Astrocyte of the cerebellum (primary cell): Measurements from ENCODE around the gene RBM18.

ENCODE experiments used
- DNase-seq: peaks from one replicate; pipeline ENCODE4 v3.0.0-alpha.2; 2011; ENCODE audit warnings: low read depth
- H3K4me3 ChIP-seq: 2 replicates; pipeline ENCODE4 v1.5.1; 2011; ENCODE audit warnings: mild to moderate bottlenecking, low read depth, low read length, moderate library complexity
- in situ Hi-C: cut with HindIII; loops from 2 replicates; pipeline ENCODE4 v1.10.0; 2017; ENCODE audit warnings: low sequenced_read_pairs
- TF ChIP-seq, protein P1 (sequence below): IDR thresholded peaks from 2 replicates; pipeline ENCODE4 v1.5.1; 2012; ENCODE audit warnings: low read length, low read depth, moderate library complexity, mild to moderate bottlenecking; ENCODE audit errors: missing control alignments

The RBM18 gene

DNA sequence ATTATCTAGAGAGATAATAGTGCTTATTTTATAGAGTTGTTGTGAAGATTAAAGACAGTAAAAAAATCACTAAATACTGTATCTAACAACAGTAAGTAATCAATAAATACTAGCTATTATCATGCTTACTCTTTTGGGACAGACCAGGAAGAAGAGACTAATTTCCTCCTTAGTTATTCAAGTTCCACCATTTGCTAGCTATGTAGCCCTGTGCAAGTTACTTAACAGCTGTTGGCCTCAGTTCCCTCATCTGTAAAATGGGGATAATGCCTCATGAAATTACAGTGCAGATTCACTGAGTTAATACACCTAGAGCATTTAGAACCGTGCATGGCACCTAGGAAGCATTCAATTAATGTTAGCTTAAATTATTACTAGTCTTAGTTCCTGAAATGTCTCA, 2.6 kb downstream of the RBM18 start:
- TF ChIP-seq, protein P1, sequence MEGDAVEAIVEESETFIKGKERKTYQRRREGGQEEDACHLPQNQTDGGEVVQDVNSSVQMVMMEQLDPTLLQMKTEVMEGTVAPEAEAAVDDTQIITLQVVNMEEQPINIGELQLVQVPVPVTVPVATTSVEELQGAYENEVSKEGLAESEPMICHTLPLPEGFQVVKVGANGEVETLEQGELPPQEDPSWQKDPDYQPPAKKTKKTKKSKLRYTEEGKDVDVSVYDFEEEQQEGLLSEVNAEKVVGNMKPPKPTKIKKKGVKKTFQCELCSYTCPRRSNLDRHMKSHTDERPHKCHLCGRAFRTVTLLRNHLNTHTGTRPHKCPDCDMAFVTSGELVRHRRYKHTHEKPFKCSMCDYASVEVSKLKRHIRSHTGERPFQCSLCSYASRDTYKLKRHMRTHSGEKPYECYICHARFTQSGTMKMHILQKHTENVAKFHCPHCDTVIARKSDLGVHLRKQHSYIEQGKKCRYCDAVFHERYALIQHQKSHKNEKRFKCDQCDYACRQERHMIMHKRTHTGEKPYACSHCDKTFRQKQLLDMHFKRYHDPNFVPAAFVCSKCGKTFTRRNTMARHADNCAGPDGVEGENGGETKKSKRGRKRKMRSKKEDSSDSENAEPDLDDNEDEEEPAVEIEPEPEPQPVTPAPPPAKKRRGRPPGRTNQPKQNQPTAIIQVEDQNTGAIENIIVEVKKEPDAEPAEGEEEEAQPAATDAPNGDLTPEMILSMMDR = no peak
- no peak for DNase-seq
- in situ Hi-C loops = no loop called here
- H3K4me3 ChIP-seq = no peak overlapping the region

DNA sequence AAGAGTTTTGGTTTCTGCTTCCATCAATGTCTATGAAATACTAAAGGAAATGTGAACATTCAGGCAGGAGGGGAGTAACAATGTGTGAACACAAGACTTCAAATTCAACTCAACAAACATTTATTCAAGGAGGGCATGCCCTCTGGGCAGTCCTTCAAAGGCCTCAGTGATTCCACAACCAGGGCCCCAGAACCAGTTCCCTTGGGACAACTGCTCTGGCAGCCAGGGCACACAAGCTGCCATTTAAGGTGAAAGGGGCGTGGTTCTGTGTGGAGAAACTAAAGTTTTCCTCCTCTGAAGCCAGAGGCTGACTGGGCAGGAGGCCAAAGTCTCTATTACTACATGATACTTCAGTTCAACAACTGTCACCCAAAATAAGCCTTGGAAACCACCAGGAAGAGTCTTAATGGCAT, 3.2 kb downstream of the RBM18 start:
- H3K4me3 ChIP-seq = no peak overlapping the region
- TF ChIP-seq, protein P1 = no peak
- no peak for DNase-seq
- in situ Hi-C loops = no loop called here

DNA sequence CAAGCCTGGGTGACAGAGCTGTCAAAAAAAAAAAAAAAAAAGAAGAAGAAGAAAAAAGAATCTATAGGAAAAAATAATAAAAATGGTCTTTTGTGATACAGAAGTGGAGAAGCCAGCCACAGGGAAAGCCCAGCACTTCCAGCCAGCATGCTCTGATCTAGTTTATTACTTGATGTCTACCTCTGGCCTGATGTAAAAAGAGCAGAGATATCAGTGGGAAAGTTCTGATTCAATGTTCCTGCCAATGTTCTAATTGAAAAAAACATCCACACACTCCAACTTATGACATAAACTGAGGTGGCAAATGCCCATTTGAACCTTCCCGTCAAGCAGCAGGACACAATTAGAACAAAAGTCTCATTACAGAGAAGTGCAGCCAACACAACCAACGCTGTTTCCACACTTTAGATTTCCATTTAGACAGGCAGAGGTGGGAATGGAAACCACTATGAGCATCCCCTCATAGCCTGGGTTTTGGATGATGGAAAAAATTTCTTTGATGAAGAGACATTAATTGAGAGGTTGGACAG, 5.7 kb downstream of the RBM18 start:
- no peak for DNase-seq
- no peak overlapping the region for H3K4me3 ChIP-seq
- TF ChIP-seq, protein P1 = no peak
- in situ Hi-C loops = no loop called here

DNA sequence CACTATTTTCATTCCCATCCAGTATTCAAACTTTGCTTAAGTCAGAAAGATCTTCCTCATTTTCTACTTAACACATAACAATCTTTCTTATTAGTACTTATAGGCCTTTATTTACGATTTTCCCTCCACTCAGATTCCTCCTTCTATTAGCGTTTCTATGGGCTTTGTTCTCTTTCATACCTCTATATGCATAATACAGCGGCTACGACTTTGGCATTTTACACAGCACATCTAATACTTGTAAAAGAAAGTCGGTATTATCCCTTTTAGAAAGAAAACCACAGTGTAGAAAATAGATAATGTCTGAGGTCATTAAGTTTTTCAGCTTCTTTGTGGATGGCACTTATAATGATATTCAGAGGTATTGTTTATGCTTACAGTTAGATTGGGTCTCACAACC, 8.4 kb downstream of the RBM18 start:
- in situ Hi-C loops = no loop called here
- DNase-seq = no peak
- TF ChIP-seq, protein P1 = no peak
- H3K4me3 ChIP-seq = no peak overlapping the region

DNA sequence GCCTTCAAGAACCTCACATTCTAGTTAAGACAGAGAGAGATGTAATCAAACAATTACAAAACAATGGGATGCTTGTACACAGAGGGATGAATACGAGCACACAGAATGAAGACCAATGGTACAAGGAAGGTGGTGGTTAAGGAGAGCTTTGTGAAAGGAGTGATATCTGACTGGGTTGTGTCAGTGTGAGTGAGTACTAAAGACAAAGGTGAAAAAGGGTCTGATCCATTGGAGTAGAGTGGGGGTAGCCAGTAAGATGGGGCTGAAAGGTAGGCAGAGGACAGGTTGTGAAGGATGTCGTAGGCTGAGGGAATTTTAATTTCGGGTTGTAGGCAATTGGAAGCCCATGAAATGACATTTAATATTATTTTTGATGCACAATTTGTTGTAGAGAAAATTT, 9.9 kb downstream of the RBM18 start:
- DNase-seq = no peak
- TF ChIP-seq, protein P1 = no peak
- in situ Hi-C loops = no loop called here
- H3K4me3 ChIP-seq = no peak overlapping the region

DNA sequence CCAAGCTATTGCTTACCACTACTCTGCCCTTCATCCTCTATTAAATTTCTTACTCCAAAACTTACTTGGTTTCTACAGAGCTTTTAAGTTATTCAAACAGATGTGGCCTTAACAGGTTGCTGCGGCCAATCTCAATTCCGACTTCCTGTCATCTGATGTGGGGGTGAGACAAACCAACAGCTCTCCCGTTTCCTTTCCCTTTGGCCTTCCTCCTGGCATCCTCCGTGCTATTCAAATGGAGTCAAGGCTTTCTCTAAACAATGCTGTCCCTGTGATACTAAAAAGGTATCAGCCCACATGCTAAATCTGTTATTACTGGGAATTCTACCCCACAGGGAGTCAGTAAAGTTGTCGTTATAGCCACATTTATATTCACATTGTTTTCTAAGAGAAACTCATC, 11.8 kb downstream of the RBM18 start:
- no peak overlapping the region for H3K4me3 ChIP-seq
- in situ Hi-C loops = no loop called here
- DNase-seq = no peak
- TF ChIP-seq, protein P1 = no peak

DNA sequence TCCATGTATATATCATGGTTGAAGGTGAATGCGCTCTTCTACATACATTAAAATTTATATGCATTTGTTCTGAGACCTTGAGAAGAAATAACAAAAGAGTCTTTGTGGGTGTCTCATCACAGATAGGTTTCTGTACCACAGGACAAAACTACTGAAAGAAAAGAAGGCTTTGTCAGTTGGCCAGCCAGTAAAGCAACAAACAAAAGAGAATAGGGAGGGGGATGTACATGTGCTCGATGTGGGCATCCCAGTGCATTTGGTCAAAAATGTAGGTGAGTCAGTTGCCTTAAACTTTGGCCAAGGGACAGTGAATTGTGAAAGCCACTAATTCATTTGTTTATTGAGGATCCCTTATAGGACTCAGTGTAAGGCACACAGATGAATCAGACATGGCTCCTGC, 13.3 kb downstream of the RBM18 start:
- no peak overlapping the region for H3K4me3 ChIP-seq
- DNase-seq = no peak
- in situ Hi-C loops = no loop called here
- TF ChIP-seq, protein P1 = no peak
